ENCODE results near the gene TXNDC2. TPM values are rescaled to one million over a fixed set of nuclear protein-coding genes. Genes with fewer than 3 reads are reported as not detected.

TXNDC2 gene
- total RNA-seq, 1 experiment from 2014 or later, result not detected

GRCh38 chr18:9913151-9913525 lies 27.4 kb downstream of the TXNDC2 start:
- Histone ChIP-seq H3K9me3 (no peaks in the 10 kb centered on the region), H3K36me3 (ENCODE audit: control insufficient read depth, insufficient read depth, low read length) (no peaks in the 10 kb centered on the region), H3K4me3 (ENCODE audit: low read depth, low read length) (peak overlapping the region; percentile 97), H3K27me3 (replicated peaks; ENCODE audit: control insufficient read depth, insufficient read depth, low read length) (no peaks in the 10 kb centered on the region), H3K4me1 (peaks cover 14% of the 10 kb centered on the region)
- Mint-ChIP-seq H3K36me3 (ENCODE audit: insufficient read depth, unreplicated experiment) (no peaks in the 10 kb centered on the region), H3K27me3 (ENCODE audit: insufficient read depth, unreplicated experiment) (no peaks in the 10 kb centered on the region), H3K9me3 (ENCODE audit: unreplicated experiment) (no peaks in the 10 kb centered on the region), H3K4me1 (ENCODE audit: low read depth, unreplicated experiment) (peaks cover 14% of the 10 kb centered on the region), H3K4me3 (ENCODE audit: unreplicated experiment) (peak overlapping the region; percentile 87), H3K27ac (ENCODE audit: unreplicated experiment) (peak overlapping the region; percentile 75)
- DNase-seq, result no peak
- no peak for TF ChIP-seq CTCF (IDR thresholded peaks at IDR 0.05; ENCODE audit: insufficient read depth in 1 of 2, low read depth in 1 of 2, low read length in 1 of 2, severe bottlenecking in 1 of 2, unreplicated experiment in 1 of 2)
- intact Hi-C loops (cut with micrococcal nuclease; ENCODE audit: unreplicated experiment), result loop anchor here (1.0 to 5.0 kb wide), 2 partner anchors 36 to 86 kb away; no protein-coding TSS in a partner anchor
- CTCF ChIA-PET, result interaction anchor here (1.1 to 1.4 kb wide), 2 partner anchors 14 to 213 kb away, joined by 3 read pairs; no protein-coding TSS in a partner anchor
- BruUV-seq (replicated peaks), result TSS peak; percentile 68
- POLR2A ChIA-PET, result interaction anchor here (1.0 to 1.5 kb wide), 5 partner anchors 14 to 213 kb away, joined by 3 to 13 read pairs (median 6); no protein-coding TSS in a partner anchor

GRCh38 chr18:9913526-9914333 lies 28.0 kb downstream of the TXNDC2 start, which contains the start of gene VAPA:
VAPA (plus strand) TSS chr18:9914016; CDS start chr18:9914257, 241 bp downstream.
- no peaks in the 10 kb centered on the region for H3K9me3 Mint-ChIP-seq (ENCODE audit: unreplicated experiment)
- Histone ChIP-seq H3K9me3 (no peaks in the 10 kb centered on the region), H3K27me3 (replicated peaks; ENCODE audit: control insufficient read depth, insufficient read depth, low read length) (no peaks in the 10 kb centered on the region), H3K4me1 (peaks cover 14% of the 10 kb centered on the region), H3K36me3 (ENCODE audit: control insufficient read depth, insufficient read depth, low read length) (no peaks in the 10 kb centered on the region), H3K4me3 (ENCODE audit: low read depth, low read length) (peak within 1 kb of the TSS; percentile 97)
- H3K4me1 Mint-ChIP-seq (ENCODE audit: low read depth, unreplicated experiment), result peaks cover 14% of the 10 kb centered on the region
- intact Hi-C loops (cut with micrococcal nuclease; ENCODE audit: unreplicated experiment), result loop anchor here (1.0 to 5.0 kb wide), 2 partner anchors 36 to 86 kb away; no protein-coding TSS in a partner anchor
- peak within 1 kb of the TSS; percentile 87 for H3K4me3 Mint-ChIP-seq (ENCODE audit: unreplicated experiment)
- BruUV-seq (replicated peaks), result no TSS peak
- ChIA-PET CTCF (interaction anchor here (1.1 to 1.4 kb wide), 2 partner anchors 15 to 213 kb away, joined by 3 read pairs; no protein-coding TSS in a partner anchor), POLR2A (interaction anchor here (0.8 to 1.5 kb wide), 6 partner anchors 13 to 214 kb away, joined by 3 to 13 read pairs (median 5); no protein-coding TSS in a partner anchor)
- peak within 1 kb of the TSS; percentile 75 for H3K27ac Mint-ChIP-seq (ENCODE audit: unreplicated experiment)
- TF ChIP-seq CTCF (IDR thresholded peaks at IDR 0.05; ENCODE audit: insufficient read depth in 1 of 2, low read depth in 1 of 2, low read length in 1 of 2, severe bottlenecking in 1 of 2, unreplicated experiment in 1 of 2), result no peak
- H3K36me3 Mint-ChIP-seq (ENCODE audit: insufficient read depth, unreplicated experiment), result no peaks in the 10 kb centered on the region
- DNase-seq, result peak; percentile 93 to 95
- no peaks in the 10 kb centered on the region for H3K27me3 Mint-ChIP-seq (ENCODE audit: insufficient read depth, unreplicated experiment)

GRCh38 chr18:9914334-9914583 lies 28.5 kb downstream of the TXNDC2 start:
- H3K36me3 Mint-ChIP-seq (ENCODE audit: insufficient read depth, unreplicated experiment), result no peaks in the 10 kb centered on the region
- H3K4me1 ChIP-seq, result peaks cover 14% of the 10 kb centered on the region
- no TSS peak for BruUV-seq (replicated peaks)
- POLR2A ChIA-PET, result interaction anchor here (0.8 to 1.5 kb wide), 5 partner anchors 12 to 214 kb away, joined by 3 to 13 read pairs (median 4); no protein-coding TSS in a partner anchor
- peaks cover 14% of the 10 kb centered on the region for H3K4me1 Mint-ChIP-seq (ENCODE audit: low read depth, unreplicated experiment)
- CTCF ChIA-PET, result interaction anchor here (1.4 kb wide), 1 partner anchor 15 kb away, joined by 3 read pairs; no protein-coding TSS in a partner anchor
- no peaks in the 10 kb centered on the region for H3K9me3 Mint-ChIP-seq (ENCODE audit: unreplicated experiment)
- no peak for TF ChIP-seq CTCF (IDR thresholded peaks at IDR 0.05; ENCODE audit: insufficient read depth in 1 of 2, low read depth in 1 of 2, low read length in 1 of 2, severe bottlenecking in 1 of 2, unreplicated experiment in 1 of 2)
- peak overlapping the region; percentile 97 for H3K4me3 ChIP-seq (ENCODE audit: low read depth, low read length)
- no peaks in the 10 kb centered on the region for H3K9me3 ChIP-seq
- no peaks in the 10 kb centered on the region for H3K36me3 ChIP-seq (ENCODE audit: control insufficient read depth, insufficient read depth, low read length)
- intact Hi-C loops (cut with micrococcal nuclease; ENCODE audit: unreplicated experiment), result loop anchor here (5.0 kb wide), 1 partner anchor 87 kb away; no protein-coding TSS in a partner anchor
- H3K27me3 ChIP-seq (replicated peaks; ENCODE audit: control insufficient read depth, insufficient read depth, low read length), result no peaks in the 10 kb centered on the region
- peak overlapping the region; percentile 75 for H3K27ac Mint-ChIP-seq (ENCODE audit: unreplicated experiment)
- peak in 1 of 2 experiments; percentile 76 for DNase-seq
- peak overlapping the region; percentile 87 for H3K4me3 Mint-ChIP-seq (ENCODE audit: unreplicated experiment)
- no peaks in the 10 kb centered on the region for H3K27me3 Mint-ChIP-seq (ENCODE audit: insufficient read depth, unreplicated experiment)
